Activated CD8-positive, alpha-beta memory T cell treated with anti-CD3 and anti-CD28 coated beads, Interleukin-2, amount 50 U/mL, for 1 hour (primary cell): ENCODE results near the gene C2CD5.
A peak's percentile ranks its signal among the peaks of the same experiment; 100 is the strongest.
"Not testable (repeated sequence)": the region's sequence is repeated elsewhere in the genome, so short reads cannot be mapped to it uniquely, and the experiment has no call there.

ENCODE experiments used
- DNase-seq: peaks from one replicate; pipeline ENCODE4 v3.0.0-alpha.2; 2020; ENCODE audit errors: extremely low read depth

Gene C2CD5

DNA sequence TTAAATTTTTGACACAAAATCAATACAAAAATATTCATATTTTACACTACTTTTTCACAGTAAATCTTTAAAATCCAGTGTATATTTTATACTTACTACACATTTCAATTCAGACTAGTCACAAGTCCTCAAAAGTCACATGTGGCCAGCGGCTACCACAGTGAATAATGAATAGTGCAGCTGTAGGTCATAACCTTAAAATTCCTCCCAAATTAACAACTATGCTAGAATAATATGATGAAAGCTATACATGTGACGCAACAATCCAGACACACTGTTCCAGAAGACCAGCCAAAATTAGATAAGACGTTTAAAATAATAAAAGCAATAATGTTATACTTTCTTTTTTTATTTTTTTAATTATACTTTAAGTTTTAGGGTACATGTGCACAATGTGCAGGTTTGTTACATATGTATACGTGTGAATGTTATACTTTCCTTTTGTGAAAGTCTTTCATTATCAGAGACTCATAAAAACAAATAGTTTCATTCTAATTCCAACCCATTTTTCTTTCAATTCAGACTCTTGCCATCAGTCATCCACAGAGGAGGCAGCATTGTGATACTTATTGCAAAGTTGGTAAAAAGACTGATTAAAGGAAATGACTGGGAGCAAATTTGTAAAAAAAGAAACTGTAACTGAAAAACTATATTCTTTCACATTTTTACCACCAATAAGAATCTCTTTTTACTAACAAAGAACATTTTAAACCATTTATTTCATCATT, 67.0 kb downstream of the C2CD5 start:
- DNase-seq = no peak

DNA sequence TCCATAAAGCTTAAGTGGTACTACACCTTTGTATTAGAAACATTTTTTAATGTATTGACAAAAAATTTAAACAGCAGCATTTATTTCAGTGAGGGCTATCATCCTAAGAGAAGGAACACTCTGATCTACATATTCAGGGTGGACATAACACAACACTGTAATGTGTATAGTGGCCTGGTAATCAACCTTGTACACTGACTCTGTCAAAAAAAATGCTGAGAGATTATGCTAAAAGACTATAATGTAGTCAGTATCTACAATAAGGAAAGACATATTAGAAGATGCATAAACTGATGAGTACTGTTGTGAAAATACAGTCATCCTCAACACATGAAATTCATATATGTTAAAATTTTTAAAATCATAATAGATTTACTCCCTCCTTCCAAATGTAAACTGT, 68.2 kb downstream of the C2CD5 start:
- DNase-seq = no peak

DNA sequence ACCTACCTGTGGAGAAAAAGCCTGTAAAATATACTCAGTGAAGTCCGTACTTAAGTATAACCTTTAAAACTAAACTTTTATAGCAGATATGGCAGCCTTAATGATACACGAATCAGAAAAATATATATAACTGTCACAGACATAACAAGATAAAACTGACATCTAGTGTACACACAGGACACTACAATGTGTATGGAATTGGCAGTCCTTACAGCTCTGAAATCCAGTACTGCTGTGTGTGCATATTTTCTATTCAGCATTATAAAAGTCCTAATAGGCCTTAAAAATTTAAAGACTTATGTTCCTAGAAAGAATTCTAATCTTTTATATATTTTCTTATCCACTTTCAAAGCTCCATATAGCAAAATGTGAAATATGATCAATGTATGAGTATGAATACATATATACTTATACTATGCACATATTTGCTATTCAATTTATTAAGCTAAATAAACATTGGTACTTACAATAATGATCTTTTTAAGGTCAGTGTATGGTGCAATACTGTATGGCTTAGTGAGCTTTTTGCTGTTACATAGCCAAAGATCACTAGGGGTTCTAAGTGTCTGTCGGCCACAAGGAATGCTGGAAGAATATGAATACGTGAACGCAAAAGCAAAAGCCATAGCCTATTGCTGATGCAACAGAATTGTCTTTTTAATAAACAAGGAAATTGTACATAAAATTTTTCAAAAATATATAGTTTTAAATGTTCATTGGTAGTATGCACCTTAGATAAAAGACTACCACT, 69.2 kb downstream of the C2CD5 start:
- no peak for DNase-seq

DNA sequence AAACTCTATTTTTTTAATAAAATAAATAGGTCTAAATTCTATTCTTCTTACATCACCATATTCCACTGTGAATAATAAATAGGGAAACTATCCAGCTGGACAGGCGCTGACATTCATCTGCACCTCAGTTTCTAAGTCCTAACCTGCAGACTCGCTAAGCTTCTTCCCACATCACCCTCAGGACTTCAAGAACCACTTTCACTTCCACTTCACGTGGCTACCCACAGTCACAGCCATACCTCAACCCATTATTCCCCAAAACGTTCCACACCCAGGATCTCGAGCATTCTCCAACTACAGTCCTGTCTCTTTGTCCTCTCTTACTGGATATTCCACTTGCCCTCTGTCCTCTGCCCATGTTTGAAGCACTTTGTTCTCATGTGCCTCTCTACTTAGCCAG, 71.1 kb downstream of the C2CD5 start:
- no peak for DNase-seq

DNA sequence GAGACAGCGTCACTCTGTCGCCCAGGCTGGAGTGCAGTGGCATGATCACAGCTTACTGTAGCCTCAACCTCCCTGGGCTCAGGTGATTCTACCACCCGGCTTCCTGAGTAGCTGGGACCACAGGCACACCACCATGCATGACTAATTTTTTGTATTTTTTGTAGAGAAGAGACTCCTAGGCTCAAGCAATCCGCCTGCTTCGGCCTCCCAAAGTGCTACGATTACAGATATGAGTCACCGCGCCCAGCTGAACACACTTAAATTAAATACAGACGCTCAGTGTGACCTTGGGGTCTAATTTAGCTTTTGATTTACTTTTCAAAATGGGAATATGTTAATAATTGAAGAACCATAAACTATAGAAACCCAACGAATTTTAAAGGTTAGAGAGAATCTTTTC, 77.2 kb downstream of the C2CD5 start:
- no peak for DNase-seq

DNA sequence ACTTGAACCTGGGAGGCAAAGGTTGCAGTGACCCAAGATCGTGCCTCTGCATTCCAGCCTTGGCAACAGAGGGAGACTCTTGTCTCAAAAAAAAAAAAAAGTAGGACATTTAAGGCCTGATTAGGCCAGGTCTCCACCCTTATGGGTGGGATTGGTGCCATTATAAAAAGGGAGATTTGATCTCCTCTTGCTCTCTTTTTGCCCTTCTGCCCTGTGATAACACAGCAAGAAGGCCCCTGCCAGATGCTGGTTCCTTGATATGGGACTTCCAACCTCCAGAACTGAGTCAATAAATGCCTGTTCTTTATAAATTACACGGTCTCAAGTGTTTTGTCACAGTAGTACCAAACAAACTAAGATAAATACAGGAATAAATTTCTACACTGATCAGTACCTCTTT, 81.0 kb downstream of the C2CD5 start:
- DNase-seq = no peak

DNA sequence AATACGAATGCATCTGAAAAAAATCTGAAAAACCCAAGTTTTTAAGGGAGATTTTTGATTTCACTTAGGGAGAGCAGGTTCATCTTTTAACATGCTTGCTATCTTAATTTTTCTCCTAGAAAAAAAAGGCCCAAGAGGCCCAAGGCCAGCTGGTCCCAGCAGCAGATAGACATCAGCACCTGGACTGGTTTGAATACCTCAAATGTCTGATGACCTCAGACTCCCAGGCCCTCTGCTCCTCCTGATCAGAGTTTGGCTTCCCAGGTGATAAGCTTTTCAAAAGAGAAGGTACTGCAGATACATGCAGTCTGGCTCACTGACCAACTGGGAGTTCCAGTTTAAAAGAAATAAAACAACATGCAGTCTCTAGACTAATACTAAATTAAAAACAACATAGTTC, 82.6 kb downstream of the C2CD5 start:
- no peak for DNase-seq

DNA sequence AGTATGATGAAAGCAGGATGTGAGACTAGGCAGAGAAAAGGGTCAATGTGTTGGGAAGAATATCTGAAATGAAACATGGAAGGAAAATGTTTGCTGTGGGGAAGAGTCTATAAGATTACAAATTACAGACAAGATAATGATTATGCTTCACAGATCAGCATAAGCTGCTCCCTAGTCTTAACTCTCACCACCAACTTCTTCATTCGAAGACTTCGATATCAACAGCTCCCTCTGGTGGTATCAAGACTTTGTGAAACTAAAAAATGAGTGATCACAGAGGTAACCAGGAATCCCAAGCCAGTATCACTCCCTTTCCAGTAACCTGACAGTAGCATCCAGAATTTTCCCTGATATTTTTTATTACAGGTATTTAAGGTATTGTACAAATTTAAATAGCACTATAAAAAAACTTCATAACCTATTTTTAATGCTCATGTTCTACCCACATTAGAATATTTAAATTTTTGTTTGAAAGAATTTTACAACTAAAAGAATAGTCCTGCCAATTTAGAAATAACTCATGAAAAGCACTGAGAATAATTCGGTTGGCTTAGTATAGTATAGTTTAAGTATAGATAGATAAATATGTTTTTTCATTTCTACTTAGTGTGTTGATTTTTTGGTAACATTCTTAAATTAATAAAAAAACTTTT, 84.4 kb downstream of the C2CD5 start:
- DNase-seq = no peak

DNA sequence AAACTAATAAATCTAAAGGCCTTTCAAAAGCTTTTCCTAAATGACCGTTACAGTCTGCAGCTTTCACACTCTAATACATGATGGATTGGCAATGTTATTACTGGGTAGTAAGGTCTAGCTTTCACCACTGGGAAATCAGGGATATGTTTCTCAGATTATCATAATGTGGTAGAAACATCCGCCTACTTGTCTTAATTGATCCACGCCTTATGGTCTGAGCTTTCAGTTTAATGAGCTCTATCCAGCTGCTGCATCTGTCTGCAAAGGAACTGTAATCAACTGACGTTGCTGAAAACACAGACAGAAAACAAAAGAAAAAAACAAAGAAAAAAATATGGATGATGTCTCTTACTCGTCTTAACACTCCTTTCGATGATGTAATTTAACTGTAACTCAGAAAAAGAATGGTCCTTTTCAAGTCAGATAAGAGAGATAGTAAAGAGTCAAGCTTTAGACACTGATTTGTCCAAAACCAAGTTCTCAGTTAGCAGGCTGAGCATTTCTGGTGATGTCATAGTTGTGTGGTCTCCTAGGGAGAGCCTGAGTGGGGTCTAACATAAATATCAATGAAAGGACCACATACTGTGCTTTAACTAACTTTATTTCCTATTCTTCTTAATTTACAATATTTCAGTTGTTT, 85.9 kb downstream of the C2CD5 start:
- DNase-seq = no peak

DNA sequence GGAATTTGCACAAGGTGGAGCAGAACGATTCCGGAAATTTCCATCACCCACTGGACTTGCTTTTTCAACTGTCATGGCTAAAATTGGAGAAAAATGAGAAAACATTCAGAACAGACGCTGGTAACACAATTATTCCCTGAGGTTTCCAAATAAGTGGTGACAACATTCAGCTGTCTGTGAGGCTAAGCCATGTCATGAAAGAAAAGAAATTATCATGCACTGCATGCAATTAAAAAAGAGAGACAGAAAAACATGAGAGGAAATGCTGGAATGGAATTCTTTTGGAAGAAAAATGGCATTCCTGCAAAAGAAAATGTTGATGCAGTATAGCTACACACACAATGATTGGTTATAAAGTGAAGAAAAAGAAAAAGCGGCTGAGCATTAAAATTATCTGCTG, 87.3 kb downstream of the C2CD5 start:
- no peak for DNase-seq

DNA sequence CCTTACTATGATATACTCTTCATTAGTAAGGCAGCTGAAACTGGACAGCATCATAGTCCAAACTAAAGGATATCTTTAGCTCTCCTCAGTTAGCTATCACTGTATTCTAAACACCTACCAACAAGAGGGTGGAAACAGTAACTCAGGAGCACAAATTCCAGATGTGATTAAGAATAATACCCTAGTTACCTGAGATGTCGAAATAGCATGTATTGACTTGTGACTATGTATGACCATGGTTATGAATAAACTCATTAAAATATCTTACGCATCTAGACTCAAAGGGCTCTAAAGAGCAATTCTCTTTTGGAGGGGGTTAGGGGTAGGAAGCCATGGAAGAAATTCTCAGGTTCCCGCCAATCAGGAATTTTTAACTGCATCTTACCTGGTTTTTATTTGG, 90.8 kb downstream of the C2CD5 start:
- no peak for DNase-seq

DNA sequence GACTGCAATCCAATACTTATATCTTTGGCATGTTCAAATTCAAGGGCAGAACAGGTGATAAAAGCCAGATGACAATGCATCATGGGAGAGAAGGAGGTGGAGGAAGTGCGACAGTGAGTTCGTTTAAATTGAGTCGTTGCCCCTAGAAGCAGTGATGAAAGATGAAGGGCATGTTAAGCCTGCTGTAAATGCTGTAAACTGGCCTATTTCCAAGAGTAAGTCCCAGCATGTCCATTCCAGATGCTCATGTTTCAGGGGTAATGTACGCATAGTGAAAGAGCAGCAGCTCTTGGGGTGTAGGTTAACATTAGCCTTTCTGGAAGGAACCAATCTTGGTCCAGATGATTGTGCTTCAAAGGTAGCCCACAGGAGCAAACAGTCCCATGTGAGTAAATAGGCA, 97.1 kb downstream of the C2CD5 start:
- no peak for DNase-seq

DNA sequence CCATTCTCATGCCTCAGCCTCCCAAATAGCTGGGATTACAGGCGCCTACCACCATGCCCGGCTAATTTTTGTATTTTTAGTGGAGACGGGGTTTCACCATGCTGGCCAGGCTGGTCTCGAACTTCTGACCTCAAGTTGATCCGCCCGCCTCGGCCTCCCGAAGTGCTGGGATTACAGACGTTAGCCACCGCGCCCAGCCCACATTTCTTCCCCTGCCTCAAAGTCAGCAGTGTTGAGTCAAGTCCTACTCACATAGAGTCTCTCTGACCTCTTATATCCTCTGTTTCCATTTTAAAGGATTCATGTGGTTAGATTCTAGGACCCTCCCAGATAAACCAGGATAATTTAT, 100.1 kb downstream of the C2CD5 start:
- DNase-seq = not testable (repeated sequence)

DNA sequence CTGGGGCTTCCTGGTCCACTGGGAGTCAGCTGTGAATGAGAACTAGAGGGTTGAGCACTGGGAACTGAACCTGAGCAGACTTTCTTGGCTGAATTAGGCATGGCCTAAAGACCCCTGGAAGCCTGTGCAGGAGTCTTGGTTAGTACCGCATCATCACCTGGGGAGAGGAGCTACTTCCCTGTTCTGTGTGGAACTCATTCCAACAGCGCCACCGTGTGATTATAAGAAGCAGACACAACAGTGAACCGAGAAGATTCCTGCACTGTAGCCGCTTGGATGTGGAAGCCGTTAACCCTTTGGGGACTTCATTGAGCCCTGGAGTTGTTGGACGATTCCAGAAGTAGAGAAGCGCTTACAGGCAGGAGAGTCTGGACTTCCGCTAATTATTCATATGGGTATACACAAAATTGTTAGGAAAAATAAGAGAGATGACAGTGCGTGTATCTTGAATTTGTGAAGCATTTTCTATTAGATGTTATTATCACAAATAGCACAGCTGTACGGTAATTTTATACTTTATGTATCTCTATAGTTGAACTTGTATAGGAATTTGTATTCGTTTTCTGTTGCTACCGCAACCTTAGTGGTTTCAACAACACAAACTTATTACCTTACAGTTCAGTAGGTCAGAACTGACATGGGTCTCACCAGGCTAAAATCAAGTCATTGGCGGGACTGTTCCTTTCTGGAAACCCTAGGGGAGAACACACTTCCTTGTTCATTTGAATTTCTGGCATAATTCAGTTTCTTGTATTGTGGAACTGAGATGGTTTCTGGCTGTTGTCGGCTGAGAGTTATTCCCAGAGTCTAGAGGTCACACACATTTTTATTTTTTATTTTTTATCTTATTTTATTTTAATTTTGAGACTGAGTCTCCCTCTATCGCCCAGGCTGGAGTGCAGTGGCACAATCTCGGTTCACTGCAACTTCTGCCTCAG, 100.7 kb downstream of the C2CD5 start:
- peak; percentile 18 for DNase-seq

DNA sequence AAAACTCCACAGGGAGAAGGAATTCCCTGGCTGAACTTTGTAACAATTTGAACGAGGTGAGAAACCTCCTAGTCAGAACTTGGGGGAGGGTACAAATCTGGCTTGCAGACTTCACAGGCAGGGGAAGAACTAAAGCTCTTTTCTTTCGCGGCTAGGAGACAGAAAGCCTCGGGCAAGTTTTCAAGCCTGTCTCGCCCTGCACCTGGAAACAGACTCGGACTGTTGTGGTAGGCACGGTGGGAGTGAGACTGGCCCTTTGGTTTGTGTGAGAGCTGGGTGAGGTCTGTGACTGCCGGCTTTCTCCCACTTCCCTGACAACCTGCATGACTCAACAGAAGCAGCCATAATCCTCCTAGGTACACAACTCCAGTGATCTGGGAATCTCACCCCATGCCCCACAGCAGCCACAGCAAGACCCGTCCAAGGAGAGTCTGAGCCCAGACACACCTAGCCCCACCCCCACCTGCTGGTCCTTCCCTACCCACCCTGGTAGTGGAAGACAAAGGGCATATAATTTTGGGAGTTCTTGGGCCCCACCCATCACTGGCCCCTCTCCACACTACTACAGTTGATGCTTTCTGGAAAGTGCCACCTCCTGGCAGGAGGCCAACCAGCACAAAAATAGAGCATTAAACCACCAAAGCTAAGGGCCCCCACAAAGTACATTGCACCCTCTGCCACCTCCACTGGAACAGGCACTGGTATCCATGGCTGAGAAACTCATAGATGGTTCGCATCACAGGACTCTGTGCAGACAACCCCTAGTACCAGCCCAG, 107.1 kb downstream of the C2CD5 start:
- no peak for DNase-seq

DNA sequence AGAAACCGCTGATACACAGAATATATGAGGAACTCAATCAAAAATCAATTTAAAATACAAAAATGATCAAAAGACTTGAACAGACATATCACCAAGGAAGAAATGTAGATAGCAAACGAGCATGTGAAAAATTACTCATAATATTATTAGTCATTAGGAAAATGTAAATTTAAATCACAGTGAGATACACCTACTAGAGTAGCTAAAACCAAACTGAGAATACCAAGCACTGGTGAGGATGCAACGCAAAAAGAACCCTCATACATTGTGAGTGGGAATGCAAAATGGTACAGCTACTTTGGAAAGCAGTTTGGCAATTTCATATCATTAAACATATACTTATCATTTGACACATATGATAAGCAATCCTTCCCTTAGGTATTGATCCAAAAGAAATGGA, 108.8 kb downstream of the C2CD5 start:
- DNase-seq = no peak

DNA sequence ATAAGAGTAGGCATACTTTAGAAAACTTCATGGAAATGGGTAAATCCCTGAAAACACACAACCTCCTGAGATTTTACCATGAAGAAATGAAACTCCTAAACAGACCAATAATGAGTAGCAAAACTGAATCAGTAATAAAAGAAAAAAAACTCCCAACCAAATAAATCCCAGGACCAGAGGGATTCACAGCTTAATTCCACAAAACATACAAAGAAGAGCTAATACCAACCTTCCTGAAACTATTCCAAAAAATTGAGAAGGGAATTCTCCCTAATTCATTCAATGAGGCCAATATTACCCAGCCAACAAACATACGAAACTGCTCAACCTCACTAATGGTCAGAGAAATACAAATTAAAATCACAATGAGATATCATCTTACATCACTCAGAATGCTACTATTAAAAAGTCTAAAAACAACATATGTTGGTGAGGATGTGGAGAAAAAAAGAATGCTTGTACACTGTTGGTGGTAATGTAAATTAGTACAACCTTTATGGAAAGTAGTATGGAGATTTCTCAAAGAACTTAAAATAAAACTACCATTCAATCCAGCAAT, 112.6 kb downstream of the C2CD5 start:
- DNase-seq = no peak

DNA sequence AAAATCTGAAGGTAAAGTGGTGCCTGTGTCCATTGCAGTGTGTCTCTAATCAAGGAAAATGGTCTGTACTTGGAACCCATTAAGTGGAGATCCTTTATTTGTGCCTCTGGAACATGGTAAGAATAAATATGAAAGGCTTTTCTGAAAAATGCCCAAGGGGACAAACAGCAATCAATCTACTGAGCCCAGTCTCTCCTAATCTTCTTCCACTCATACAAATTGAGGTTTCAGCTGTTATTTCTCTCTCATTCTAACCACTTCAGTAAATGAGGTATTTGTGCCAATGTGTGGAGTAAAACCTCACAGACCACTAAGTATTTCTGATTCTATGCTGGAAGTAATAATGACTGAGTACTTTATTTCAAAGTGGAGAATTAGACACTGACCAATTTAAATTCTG, 127.5 kb downstream of the C2CD5 start:
- no peak for DNase-seq

DNA sequence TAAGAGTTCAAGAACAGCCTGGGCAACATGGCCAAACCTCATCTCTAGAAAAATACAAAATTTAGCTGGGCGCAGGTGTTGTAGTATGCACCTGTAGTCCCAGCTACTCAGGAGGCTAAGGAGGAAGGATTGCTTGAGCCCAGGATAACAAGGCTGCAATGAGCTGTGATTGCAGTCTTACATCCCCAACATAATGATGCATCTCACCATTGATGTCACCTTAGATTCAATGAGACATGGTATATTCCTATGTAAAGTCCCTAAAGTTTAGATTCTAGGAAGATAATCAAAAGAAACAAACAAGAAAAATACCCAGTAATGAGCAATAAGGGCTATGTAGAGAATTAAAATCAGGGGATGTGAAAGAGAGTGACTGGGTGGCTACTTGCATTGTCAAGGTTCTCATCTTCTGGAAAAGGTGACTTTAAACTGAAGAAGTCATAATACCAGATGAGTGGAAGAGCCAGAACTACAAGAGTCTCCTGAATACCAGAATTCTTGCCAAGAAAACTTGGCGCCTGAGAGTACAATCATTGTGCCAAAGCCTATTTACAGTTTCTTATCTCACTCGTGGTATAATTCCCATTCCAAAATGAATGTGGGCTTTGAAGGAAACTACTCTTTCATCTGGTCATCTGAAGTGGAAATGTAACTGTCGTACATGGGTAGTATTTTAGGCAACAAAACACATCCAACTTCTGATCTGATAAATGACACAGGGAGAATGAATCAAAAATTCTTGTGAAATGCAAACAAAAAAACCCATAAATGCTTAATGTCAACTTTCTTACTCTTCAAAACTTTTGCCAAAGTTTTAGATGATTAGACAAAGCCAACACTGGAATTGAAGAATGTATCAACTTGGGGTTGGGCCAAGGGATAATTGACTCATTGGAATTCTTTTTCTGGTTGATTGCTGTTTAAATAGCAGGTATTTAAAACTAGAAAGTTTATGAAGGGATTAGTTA, 128.7 kb downstream of the C2CD5 start:
- DNase-seq = no peak
